Sigmoid colon (tissue), 7 donors: ENCODE results near the gene BZW2. TPM values are rescaled to one million over a fixed set of nuclear protein-coding genes. Genes with fewer than 3 reads are reported as not detected.

Experiments used
- DNase-seq: peaks from one replicate; pipeline ENCODE4 v3.0.0-alpha.2; 2019
- H3K27ac ChIP-seq, 4 donors: fragments of 200-600 bp; sonication (generic); one replicate each; pipeline ENCODE4 v1.5.1; 2016 to 2019; ENCODE audit warnings: mild to moderate bottlenecking in 1 of 4
- H3K27me3 ChIP-seq, 3 donors: fragments of 200-600 bp; sonication (generic); one replicate each; pipeline ENCODE4 v1.5.1; 2019; ENCODE audit warnings: mild to moderate bottlenecking in 1 of 3
- H3K36me3 ChIP-seq, 4 donors: fragments of 200-600 bp; sonication (generic); one replicate each; pipeline ENCODE4 v1.5.1; 2016 to 2019
- H3K4me1 ChIP-seq, 4 donors: fragments of 200-600 bp; sonication (generic); one replicate each; pipeline ENCODE4 v1.5.1; 2017 to 2019
- H3K4me3 ChIP-seq, 4 donors: fragments of 200-600 bp; sonication (generic); one replicate each; pipeline ENCODE4 v1.5.1; 2017 to 2019; ENCODE audit warnings: mild to moderate bottlenecking in 2 of 4, moderate library complexity in 1 of 4
- H3K9me3 ChIP-seq, 4 donors: fragments of 200-600 bp in 3 of 4; sonication (generic) in 3 of 4; one replicate each; pipeline versions ENCODE4 v1.5.1 to v1.6.1; 2013 to 2019
- CTCF ChIP-seq, 4 experiments: fragments of 450-650 bp in 3 of 4; fragments of 200-600 bp in 1 of 4; IDR thresholded peaks; one replicate each; pipeline ENCODE4 v1.5.1; 2016 to 2019; ENCODE audit warnings: antibody characterized with exemption in 4 of 4, mild to moderate bottlenecking in 3 of 4, moderate library complexity in 2 of 4
- EP300 ChIP-seq, 4 donors: sonication (generic); formaldehyde crosslinking; IDR thresholded peaks; one replicate each; pipeline ENCODE4 v1.6.1; 2017; ENCODE audit warnings: antibody characterized with exemption in 4 of 4
- POLR2A ChIP-seq, 2 donors: fragments of 450-650 bp; IDR thresholded peaks; one replicate each; pipeline ENCODE4 v1.6.1; 2016; ENCODE audit warnings: antibody characterized with exemption in 2 of 2, mild to moderate bottlenecking in 2 of 2, moderate library complexity in 2 of 2
- POLR2AphosphoS5 ChIP-seq, 4 donors: sonication (generic); formaldehyde crosslinking; IDR thresholded peaks; one replicate each; pipeline ENCODE4 v1.6.1; 2017; ENCODE audit warnings: antibody characterized with exemption in 4 of 4
- WGBS, 2 donors: extraction: QIAGEN DNeasy Blood & Tissue Kit; methylation state at CpG; one replicate each; pipeline ENCODE4 v1.1.7; 2013; 5-methylcytosine and 5-hydroxymethylcytosine counted together
- intact Hi-C: fragments of 100-400 bp; cut with DNase I; formaldehyde crosslinking; loops from one replicate; pipeline ENCODE4 v1.15.1; 2023
- polyA plus RNA-seq, 3 donors: library from polyadenylated mRNA; stranded (reverse); fragments of 200-250 nt; gene quantifications; one replicate each; pipeline ENCODE4 v1.2.3, GENCODE V29; 2013
- total RNA-seq, 4 donors: library from RNA; depleted of rRNA; stranded (reverse); fragments of >200 nt; gene quantifications; one replicate each; pipeline ENCODE4 v1.1.0, GENCODE V29; 2016
- donor health status: healthy with polysubstance abuse.
- donor health status: Bipolar disorder and iron deficiency.
- donor health status: healthy.

BZW2 gene
- total and polyA plus RNA-seq, 7 donors: 49.7 to 70.7 (median 63.8) TPM

- intact Hi-C loops: no loop called here
- no peak overlapping the region for H3K27ac ChIP-seq
- no peaks in the 10 kb centered on the region for H3K9me3 ChIP-seq
- H3K4me3 ChIP-seq: no peak overlapping the region
- H3K4me1 ChIP-seq: no peaks in the 10 kb centered on the region
- no peak for TF ChIP-seq EP300 (IDR thresholded peaks at IDR 0.05)
- no peak for TF ChIP-seq POLR2A (IDR thresholded peaks at IDR 0.05)
- no peak for TF ChIP-seq CTCF (IDR thresholded peaks at IDR 0.05)
- TF ChIP-seq POLR2AphosphoS5 (IDR thresholded peaks at IDR 0.05): no peak
- no peaks in the 10 kb centered on the region for H3K36me3 ChIP-seq
- H3K27me3 ChIP-seq: no peaks in the 10 kb centered on the region
- WGBS, 2 donors: 98 to 99% methylated on average over 4 of the region's 4 CpGs
- no peak for DNase-seq
Observed at GRCh38 chr7:16732828-16733227, 86.8 kb downstream of the BZW2 start.

GRCh38 chr7:16734148-16734726 lies 88.3 kb downstream of the BZW2 start:
- 92 to 95% methylated on average over 7 of the region's 7 CpGs for WGBS, 2 donors
- no peaks in the 10 kb centered on the region for H3K4me1 ChIP-seq
- H3K9me3 ChIP-seq: no peaks in the 10 kb centered on the region
- no peak for TF ChIP-seq POLR2AphosphoS5 (IDR thresholded peaks at IDR 0.05)
- TF ChIP-seq CTCF (IDR thresholded peaks at IDR 0.05): no peak
- H3K27me3 ChIP-seq: no peaks in the 10 kb centered on the region
- intact Hi-C loops: no loop called here
- no peak overlapping the region for H3K27ac ChIP-seq
- no peak for DNase-seq
- H3K36me3 ChIP-seq: no peaks in the 10 kb centered on the region
- H3K4me3 ChIP-seq: no peak overlapping the region

GRCh38 chr7:16735020-16735419 lies 89.0 kb downstream of the BZW2 start:
- H3K27ac ChIP-seq: no peak overlapping the region
- TF ChIP-seq CTCF (IDR thresholded peaks at IDR 0.05): no peak
- H3K36me3 ChIP-seq: no peaks in the 10 kb centered on the region
- 83 to 88% methylated on average over 4 of the region's 4 CpGs for WGBS, 2 donors
- H3K4me3 ChIP-seq: no peak overlapping the region
- no peak for DNase-seq
- no peaks in the 10 kb centered on the region for H3K27me3 ChIP-seq
- intact Hi-C loops: no loop called here
- H3K4me1 ChIP-seq: peaks cover 0 to 3% (median under 1%) of the 10 kb centered on the region in 4 donors
- no peaks in the 10 kb centered on the region for H3K9me3 ChIP-seq

- intact Hi-C loops: no loop called here
- 87 to 92% methylated on average over 5 of the region's 5 CpGs for WGBS, 2 donors
- H3K27ac ChIP-seq: no peak overlapping the region
- H3K27me3 ChIP-seq: no peaks in the 10 kb centered on the region
- no peaks in the 10 kb centered on the region for H3K9me3 ChIP-seq
- H3K36me3 ChIP-seq: no peaks in the 10 kb centered on the region
- peaks cover 0 to 12% (median 3%) of the 10 kb centered on the region in 4 donors for H3K4me1 ChIP-seq
- H3K4me3 ChIP-seq: no peak overlapping the region
- TF ChIP-seq EP300 (IDR thresholded peaks at IDR 0.05) (no peak), POLR2A (IDR thresholded peaks at IDR 0.05) (no peak), CTCF (IDR thresholded peaks at IDR 0.05) (no peak)
- no peak for DNase-seq
Observed at GRCh38 chr7:16738011-16738688, 92.2 kb downstream of the BZW2 start.
